ENCODE data around the gene EYA2. TPM values are rescaled to one million over a fixed set of nuclear protein-coding genes. Genes with fewer than 3 reads are reported as not detected.

EYA2 gene
- total RNA-seq, 1 experiment from 2014 or later = 0.25 TPM

- CTCF ChIA-PET = interaction anchor here (0.6 to 1.2 kb wide), 3 partner anchors 15 to 1040 kb away, joined by 6 to 13 read pairs (median 9); no protein-coding TSS in a partner anchor
- Histone ChIP-seq H3K27me3 (replicated peaks; ENCODE audit: control insufficient read depth, insufficient read depth, low read length) (no peaks in the 10 kb centered on the region), H3K4me3 (ENCODE audit: low read depth, low read length) (no peak overlapping the region), H3K4me1 (no peaks in the 10 kb centered on the region), H3K36me3 (ENCODE audit: control insufficient read depth, insufficient read depth, low read length) (no peaks in the 10 kb centered on the region), H3K9me3 (peaks cover 11% of the 10 kb centered on the region; the same call in 1 of the 2 replicates)
- TF ChIP-seq CTCF (IDR thresholded peaks at IDR 0.05; ENCODE audit: insufficient read depth in 1 of 2, low read depth in 1 of 2, low read length in 1 of 2, severe bottlenecking in 1 of 2, unreplicated experiment in 1 of 2) = no peak
- Mint-ChIP-seq H3K27me3 (ENCODE audit: insufficient read depth, unreplicated experiment) (no peaks in the 10 kb centered on the region), H3K9me3 (ENCODE audit: unreplicated experiment) (no peaks in the 10 kb centered on the region), H3K4me1 (ENCODE audit: low read depth, unreplicated experiment) (no peaks in the 10 kb centered on the region), H3K27ac (ENCODE audit: unreplicated experiment) (no peak overlapping the region), H3K36me3 (ENCODE audit: insufficient read depth, unreplicated experiment) (peaks cover 11% of the 10 kb centered on the region), H3K4me3 (ENCODE audit: unreplicated experiment) (no peak overlapping the region)
- no TSS peak for BruUV-seq (replicated peaks)
- POLR2A ChIA-PET = interaction anchor here (1.0 kb wide), 1 partner anchor 320 kb away, joined by 7 read pairs; the partner anchor contains the start of gene NCOA3
- peak; percentile 83 to 89 for DNase-seq
- intact Hi-C loops (cut with micrococcal nuclease; ENCODE audit: unreplicated experiment) = no loop called here
Observed at GRCh38 chr20:47181056-47181862, 286.6 kb downstream of the EYA2 start.

- CTCF ChIA-PET = interaction anchor here (0.6 kb wide), 1 partner anchor 187 kb away, joined by 3 read pairs; no protein-coding TSS in a partner anchor
- no peak overlapping the region for H3K4me3 Mint-ChIP-seq (ENCODE audit: unreplicated experiment)
- BruUV-seq (replicated peaks) = no TSS peak
Observed at GRCh38 chr20:47183367-47183766, 288.7 kb downstream of the EYA2 start.

More at GRCh38 chr20:47183367-47183766, 288.7 kb downstream of the EYA2 start:
- Mint-ChIP-seq H3K4me1 (ENCODE audit: low read depth, unreplicated experiment) (no peaks in the 10 kb centered on the region), H3K27ac (ENCODE audit: unreplicated experiment) (no peak overlapping the region), H3K36me3 (ENCODE audit: insufficient read depth, unreplicated experiment) (peaks cover 11% of the 10 kb centered on the region), H3K9me3 (ENCODE audit: unreplicated experiment) (no peaks in the 10 kb centered on the region), H3K27me3 (ENCODE audit: insufficient read depth, unreplicated experiment) (no peaks in the 10 kb centered on the region)
- no peak for TF ChIP-seq CTCF (IDR thresholded peaks at IDR 0.05; ENCODE audit: insufficient read depth in 1 of 2, low read depth in 1 of 2, low read length in 1 of 2, severe bottlenecking in 1 of 2, unreplicated experiment in 1 of 2)
- Histone ChIP-seq H3K36me3 (ENCODE audit: control insufficient read depth, insufficient read depth, low read length) (no peaks in the 10 kb centered on the region), H3K4me3 (ENCODE audit: low read depth, low read length) (no peak overlapping the region), H3K27me3 (replicated peaks; ENCODE audit: control insufficient read depth, insufficient read depth, low read length) (no peaks in the 10 kb centered on the region), H3K9me3 (peaks cover 11% of the 10 kb centered on the region; the same call in 1 of the 2 replicates), H3K4me1 (no peaks in the 10 kb centered on the region)
- POLR2A ChIA-PET = no interaction called here
- DNase-seq = no peak
- intact Hi-C loops (cut with micrococcal nuclease; ENCODE audit: unreplicated experiment) = no loop called here

All from Caco-2 (cell line).